Trophoblast cell (in vitro differentiated cells and primary cell): Measurements from ENCODE around the gene METTL15.

Experiments
- DNase-seq, 2 donors: peaks; one replicate each; pipeline ENCODE4 v3.0.0-alpha.2; 2016
- H2AFZ ChIP-seq: 2 replicates; pipeline ENCODE4 v1.6.1; 2013; ENCODE audit warnings: low read length, moderate library complexity, mild to moderate bottlenecking; ENCODE audit not compliant: insufficient read depth, poor library complexity
- H2AK5ac ChIP-seq: 2 replicates; pipeline ENCODE4 v1.6.1; 2013; ENCODE audit warnings: mild to moderate bottlenecking, low read length
- H2BK120ac ChIP-seq: 2 replicates; pipeline ENCODE4 v1.6.1; 2013; ENCODE audit warnings: low read length, mild to moderate bottlenecking, moderate library complexity; ENCODE audit not compliant: insufficient read depth, poor library complexity
- H2BK12ac ChIP-seq: 2 replicates; pipeline ENCODE4 v1.6.1; 2013; ENCODE audit warnings: mild to moderate bottlenecking, low read length, moderate library complexity
- H2BK5ac ChIP-seq: 2 replicates; pipeline ENCODE4 v1.6.1; 2013; ENCODE audit warnings: low read length, low read depth, moderate library complexity, mild to moderate bottlenecking; ENCODE audit not compliant: poor library complexity
- H3K14ac ChIP-seq: 2 replicates; pipeline ENCODE4 v1.6.1; 2013; ENCODE audit warnings: mild to moderate bottlenecking, low read length
- H3K18ac ChIP-seq: 2 replicates; pipeline ENCODE4 v1.6.1; 2013; ENCODE audit warnings: mild to moderate bottlenecking, low read length
- H3K23ac ChIP-seq: 2 replicates; pipeline ENCODE4 v1.6.1; 2013; ENCODE audit warnings: low read length
- H3K27ac ChIP-seq: 2 replicates; pipeline ENCODE4 v1.5.1; 2013; ENCODE audit warnings: low read depth, mild to moderate bottlenecking, inconsistent platforms, low read length, moderate library complexity
- H3K27me3 ChIP-seq: 2 replicates; pipeline ENCODE4 v1.6.1; 2013; ENCODE audit warnings: inconsistent platforms, mild to moderate bottlenecking, low read length, moderate library complexity; ENCODE audit not compliant: insufficient read depth
- H3K36me3 ChIP-seq, 2 experiments: 1 replicate in 1 of 2; 2 replicates in 1 of 2; pipeline ENCODE4 v1.6.1; 2013; ENCODE audit warnings: low read length in 2 of 2, mild to moderate bottlenecking in 2 of 2, moderate library complexity in 1 of 2; ENCODE audit not compliant: insufficient read depth in 2 of 2, control insufficient read depth in 1 of 2
- H3K4ac ChIP-seq: 2 replicates; pipeline ENCODE4 v1.6.1; 2013; ENCODE audit warnings: low read depth, mild to moderate bottlenecking, low read length, moderate library complexity
- H3K4me1 ChIP-seq, 2 experiments: 1 replicate in 1 of 2; 2 replicates in 1 of 2; pipeline ENCODE4 v1.6.1; 2013; ENCODE audit warnings: low read length in 2 of 2, mild to moderate bottlenecking in 2 of 2, moderate library complexity in 1 of 2; ENCODE audit not compliant: insufficient read depth in 2 of 2, control insufficient read depth in 1 of 2
- H3K4me2 ChIP-seq: 2 replicates; pipeline ENCODE4 v1.6.1; 2013; ENCODE audit warnings: inconsistent platforms, mild to moderate bottlenecking, low read length, moderate library complexity
- H3K4me3 ChIP-seq: 2 replicates; pipeline ENCODE4 v1.5.1; 2013; ENCODE audit warnings: mild to moderate bottlenecking, low read depth, low read length, inconsistent platforms
- H3K79me1 ChIP-seq: one replicate; pipeline ENCODE4 v1.6.1; 2013; ENCODE audit warnings: low read length
- H3K79me2 ChIP-seq: 2 replicates; pipeline ENCODE4 v1.6.1; 2013; ENCODE audit warnings: low read length, mild to moderate bottlenecking; ENCODE audit not compliant: control insufficient read depth, insufficient read depth, poor library complexity
- H3K9ac ChIP-seq: 2 replicates; pipeline ENCODE4 v1.6.1; 2013; ENCODE audit warnings: mild to moderate bottlenecking, low read length
- H3K9me3 ChIP-seq: 2 replicates; pipeline ENCODE4 v1.6.1; 2013; ENCODE audit warnings: low read depth, mild to moderate bottlenecking, control low read depth, inconsistent platforms, low read length; ENCODE audit not compliant: insufficient read depth
- H4K12ac ChIP-seq: 2 replicates; pipeline ENCODE4 v1.6.1; 2013; ENCODE audit warnings: low read depth, mild to moderate bottlenecking, low read length, moderate library complexity
- H4K8ac ChIP-seq: 2 replicates; pipeline ENCODE4 v1.6.1; 2013; ENCODE audit warnings: low read depth, mild to moderate bottlenecking, low read length, moderate library complexity
- H4K91ac ChIP-seq: one replicate; pipeline ENCODE4 v1.6.1; 2013; ENCODE audit warnings: low read depth, mild to moderate bottlenecking, low read length, moderate library complexity
- WGBS: extraction: QIAGEN DNeasy Blood & Tissue Kit; methylation state at CpG from one replicate; pipeline ENCODE4 v1.1.7; 2013; ENCODE audit warnings: missing lambda C conversion rate; ENCODE audit not compliant: insufficient read length, insufficient coverage; ENCODE audit errors: extremely low coverage; 5-methylcytosine and 5-hydroxymethylcytosine counted together

METTL15 gene

DNA sequence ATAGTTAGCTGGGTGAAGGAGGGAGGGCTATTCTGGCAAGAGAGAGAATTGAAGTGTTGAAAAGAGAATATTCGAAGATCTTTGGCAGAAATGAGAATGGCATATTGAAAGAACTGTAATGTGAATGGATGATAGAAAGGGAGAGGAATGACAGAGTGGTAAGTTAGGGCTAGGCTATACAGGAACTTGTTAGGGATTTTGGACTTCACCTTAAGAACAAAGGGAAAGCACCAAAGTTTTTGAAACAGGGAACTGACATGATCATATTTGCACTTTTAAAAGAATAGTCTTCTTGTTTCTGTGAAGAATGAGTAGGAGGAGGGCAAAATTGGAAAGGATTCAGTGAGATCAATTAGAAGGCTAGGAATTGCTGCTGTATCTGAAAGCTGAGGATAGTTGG, 119.3 kb downstream of the METTL15 start:
- no peak overlapping the region for H3K4ac ChIP-seq
- no peak overlapping the region for H4K8ac ChIP-seq
- H3K4me2 ChIP-seq: no peak overlapping the region
- no peak overlapping the region for H3K14ac ChIP-seq
- no peak overlapping the region for H3K27ac ChIP-seq
- H3K23ac ChIP-seq: no peak overlapping the region
- H4K12ac ChIP-seq: no peak overlapping the region
- no peaks in the 10 kb centered on the region for H3K4me1 ChIP-seq
- WGBS: 100% methylated on average over 1 of the region's 1 CpG
- H3K9me3 ChIP-seq: no peaks in the 10 kb centered on the region
- H3K18ac ChIP-seq: no peak overlapping the region
- H3K27me3 ChIP-seq: no peaks in the 10 kb centered on the region
- H2BK120ac ChIP-seq: no peak overlapping the region
- H4K91ac ChIP-seq: no peak overlapping the region
- no peak overlapping the region for H2AFZ ChIP-seq
- H2AK5ac ChIP-seq: no peak overlapping the region
- no peak overlapping the region for H3K9ac ChIP-seq
- H3K79me1 ChIP-seq: no peaks in the 10 kb centered on the region
- no peak overlapping the region for H2BK12ac ChIP-seq
- no peak overlapping the region for H3K4me3 ChIP-seq
- no peak overlapping the region for H2BK5ac ChIP-seq
- no peak for DNase-seq
- H3K36me3 ChIP-seq: no peaks in the 10 kb centered on the region
- no peaks in the 10 kb centered on the region for H3K79me2 ChIP-seq

DNA sequence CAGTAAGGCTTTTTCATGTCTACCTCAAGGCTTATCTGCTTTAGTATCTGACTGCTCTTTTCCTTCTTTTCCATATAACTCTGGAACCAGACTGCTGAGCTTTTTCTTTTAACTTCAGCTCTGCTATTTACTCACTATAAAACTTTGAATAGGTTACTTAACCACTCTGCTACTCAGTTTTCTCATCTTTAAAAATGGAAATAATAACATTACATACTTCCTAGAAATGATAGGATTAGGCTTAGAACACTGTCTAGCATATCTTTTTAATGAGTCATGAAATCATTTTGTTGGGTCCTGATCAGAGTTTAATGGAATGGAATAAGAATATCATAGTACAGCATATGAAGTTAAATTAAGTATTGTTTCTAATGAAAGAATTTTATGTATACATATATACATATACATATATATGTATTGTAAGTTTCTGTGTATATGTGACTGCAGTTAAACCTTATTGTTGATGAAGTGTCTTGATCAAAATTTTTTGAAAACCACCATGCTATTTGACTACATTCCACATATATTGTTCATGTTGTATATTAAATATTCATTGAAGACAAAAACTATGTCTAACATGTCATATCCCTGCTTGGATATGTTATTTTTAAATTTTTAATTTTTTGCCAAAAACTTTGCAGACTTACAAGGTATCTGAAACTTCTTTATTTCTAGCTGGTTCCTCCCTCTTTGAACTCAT, 120.2 kb downstream of the METTL15 start:
- Histone ChIP-seq H3K9ac (no peak overlapping the region), H3K4ac (no peak overlapping the region), H2BK12ac (no peak overlapping the region), H3K79me2 (no peaks in the 10 kb centered on the region), H3K23ac (no peak overlapping the region), H3K14ac (no peak overlapping the region), H4K12ac (no peak overlapping the region), H3K4me1 (no peaks in the 10 kb centered on the region), H2BK5ac (no peak overlapping the region), H2BK120ac (no peak overlapping the region), H4K8ac (no peak overlapping the region), H3K9me3 (no peaks in the 10 kb centered on the region), H2AK5ac (no peak overlapping the region), H3K18ac (no peak overlapping the region), H3K27ac (no peak overlapping the region), H2AFZ (no peak overlapping the region), H3K4me3 (no peak overlapping the region), H3K4me2 (no peak overlapping the region), H4K91ac (no peak overlapping the region), H3K27me3 (no peaks in the 10 kb centered on the region), H3K36me3 (no peaks in the 10 kb centered on the region), H3K79me1 (no peaks in the 10 kb centered on the region)
- DNase-seq: no peak

DNA sequence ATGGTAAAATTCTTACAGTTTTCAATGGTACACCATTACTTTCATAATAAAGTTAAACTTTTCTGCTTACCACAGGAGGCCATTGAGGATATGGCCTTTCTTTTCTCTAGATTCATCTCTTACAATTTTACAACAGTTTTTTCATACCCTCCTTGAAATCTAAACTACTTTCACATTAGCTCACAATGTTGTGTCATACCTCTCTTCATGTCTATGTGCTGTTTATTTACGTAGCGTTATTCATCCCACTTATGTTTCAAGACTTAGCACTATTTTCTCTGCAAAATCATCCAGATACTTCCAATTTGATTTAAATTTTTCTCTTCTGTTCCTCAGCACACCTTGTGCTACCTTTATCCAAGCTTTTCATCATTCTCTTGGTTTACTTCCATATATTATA, 123.3 kb downstream of the METTL15 start:
- Histone ChIP-seq H3K4ac (no peak overlapping the region), H3K18ac (no peak overlapping the region), H3K79me2 (no peaks in the 10 kb centered on the region), H4K91ac (no peak overlapping the region), H3K9me3 (no peaks in the 10 kb centered on the region), H3K9ac (no peak overlapping the region), H2AFZ (no peak overlapping the region), H2AK5ac (no peak overlapping the region), H3K4me3 (no peak overlapping the region), H2BK120ac (no peak overlapping the region), H3K27me3 (no peaks in the 10 kb centered on the region), H3K27ac (no peak overlapping the region), H3K14ac (no peak overlapping the region), H3K23ac (no peak overlapping the region), H2BK5ac (no peak overlapping the region), H2BK12ac (no peak overlapping the region), H3K79me1 (no peaks in the 10 kb centered on the region), H4K12ac (no peak overlapping the region), H4K8ac (no peak overlapping the region), H3K4me2 (no peak overlapping the region), H3K4me1 (no peaks in the 10 kb centered on the region), H3K36me3 (no peaks in the 10 kb centered on the region)
- WGBS: no CpG with 5 or more reads among the region's 2 CpGs
- no peak for DNase-seq

- no peaks in the 10 kb centered on the region for H3K79me1 ChIP-seq
- H2BK120ac ChIP-seq: no peak overlapping the region
- H3K9ac ChIP-seq: no peak overlapping the region
- H3K14ac ChIP-seq: no peak overlapping the region
- no peak overlapping the region for H3K4ac ChIP-seq
- H3K4me3 ChIP-seq: no peak overlapping the region
- WGBS: no CpG with 5 or more reads among the region's 4 CpGs
- H4K8ac ChIP-seq: no peak overlapping the region
- no peak overlapping the region for H2BK12ac ChIP-seq
- no peaks in the 10 kb centered on the region for H3K27me3 ChIP-seq
- no peak overlapping the region for H3K27ac ChIP-seq
- H2AFZ ChIP-seq: no peak overlapping the region
- H4K91ac ChIP-seq: no peak overlapping the region
- H4K12ac ChIP-seq: no peak overlapping the region
- no peaks in the 10 kb centered on the region for H3K79me2 ChIP-seq
- no peaks in the 10 kb centered on the region for H3K36me3 ChIP-seq
- H2AK5ac ChIP-seq: no peak overlapping the region
- H3K4me2 ChIP-seq: no peak overlapping the region
- H3K9me3 ChIP-seq: no peaks in the 10 kb centered on the region
- no peak for DNase-seq
- no peak overlapping the region for H3K23ac ChIP-seq
- H2BK5ac ChIP-seq: no peak overlapping the region
- no peak overlapping the region for H3K18ac ChIP-seq
- no peaks in the 10 kb centered on the region for H3K4me1 ChIP-seq
Measured at GRCh38 chr11:28232649-28233048, 124.5 kb downstream of the METTL15 start.
